Embryonic facial prominence (tissue), 1 donor: ENCODE data around the gene PHKA1.
A peak's percentile ranks its signal among the peaks of the same experiment; 100 is the strongest.
"Not testable (repeated sequence)": the region's sequence is repeated elsewhere in the genome, so short reads cannot be mapped to it uniquely, and the experiment has no call there.

ENCODE experiments used
- DNase-seq: peaks from one replicate; pipeline ENCODE4 v3.0.0-alpha.2; 2016; ENCODE audit errors: extremely low spot score

Gene PHKA1

DNA sequence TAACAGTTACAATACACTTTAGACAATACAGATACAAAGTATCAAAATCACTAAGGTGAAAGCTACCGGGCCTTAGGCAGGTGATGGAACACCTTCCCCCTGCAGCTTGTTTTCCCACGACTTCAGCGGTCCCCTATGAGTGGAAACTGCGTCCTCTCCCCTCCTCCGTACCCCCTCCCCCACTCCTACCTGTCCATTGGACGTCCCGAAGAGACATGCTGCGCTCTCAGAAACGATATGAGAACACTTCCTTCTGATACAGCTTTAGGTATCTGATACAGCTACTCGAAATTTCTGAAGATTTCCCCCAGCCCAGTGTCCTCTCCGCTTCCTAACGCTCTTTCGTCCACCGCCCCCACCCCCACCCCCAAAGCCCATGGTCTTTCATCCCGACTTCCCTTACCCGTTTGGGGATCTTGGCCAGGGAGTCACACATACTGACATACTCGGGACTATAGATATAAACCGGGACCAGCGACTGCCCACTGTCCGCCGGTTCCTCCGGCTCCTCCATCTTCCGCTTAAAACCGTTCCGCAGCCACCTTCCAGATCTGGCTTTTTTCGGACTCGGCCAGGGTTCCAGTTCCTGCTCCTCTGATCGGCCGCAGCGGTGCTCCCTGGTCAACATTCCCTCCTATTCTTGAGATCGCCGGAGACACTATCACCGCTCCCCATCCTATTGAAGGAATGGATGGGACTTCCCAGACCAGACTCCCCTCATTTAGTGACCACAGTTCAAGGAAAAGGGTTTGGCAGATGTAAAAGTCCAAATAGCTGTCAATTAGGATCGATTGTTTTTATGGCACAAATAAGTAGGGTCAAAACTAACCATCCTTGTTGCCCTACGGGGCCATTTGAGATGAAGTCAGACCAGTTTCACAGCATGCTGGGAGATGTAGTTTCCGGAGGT lies 141.6 kb downstream of the PHKA1 start, which contains the start of gene HDAC8:
TSS of gene HDAC8 (minus strand) at position 596 of the 910 bp plus-strand sequence. CDS start at position 514, 82 bp downstream.
- peak; percentile 38 for DNase-seq

- no peak for DNase-seq
Measured at GRCh38 chrX:72569786-72570185, 144.3 kb downstream of the PHKA1 start.

- DNase-seq = no peak
Measured at GRCh38 chrX:72568406-72569092, 145.6 kb downstream of the PHKA1 start.

GRCh38 chrX:72566448-72566847 lies 147.7 kb downstream of the PHKA1 start:
- DNase-seq = no peak

DNA sequence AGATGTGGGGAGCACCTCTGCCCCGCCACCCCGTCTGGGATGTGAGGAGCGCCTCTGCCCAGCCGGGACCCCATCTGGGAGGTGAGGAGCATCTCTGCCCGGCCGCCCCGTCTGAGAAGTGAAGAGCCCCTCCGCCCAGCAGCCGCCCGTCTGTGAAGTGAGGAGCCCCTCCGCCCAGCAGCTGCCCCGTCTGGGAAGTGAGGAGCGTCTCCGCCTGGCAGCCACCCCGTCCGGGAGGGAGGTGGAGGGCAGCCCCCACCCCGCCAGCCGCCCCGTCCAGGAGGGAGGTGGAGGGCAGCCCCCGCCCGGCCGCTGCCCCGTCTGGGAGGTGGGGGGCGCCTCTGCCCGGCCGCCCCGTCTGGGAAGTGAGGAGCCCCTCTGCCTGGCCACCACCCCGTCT lies 154.5 kb downstream of the PHKA1 start:
- DNase-seq = not testable (repeated sequence)

DNA sequence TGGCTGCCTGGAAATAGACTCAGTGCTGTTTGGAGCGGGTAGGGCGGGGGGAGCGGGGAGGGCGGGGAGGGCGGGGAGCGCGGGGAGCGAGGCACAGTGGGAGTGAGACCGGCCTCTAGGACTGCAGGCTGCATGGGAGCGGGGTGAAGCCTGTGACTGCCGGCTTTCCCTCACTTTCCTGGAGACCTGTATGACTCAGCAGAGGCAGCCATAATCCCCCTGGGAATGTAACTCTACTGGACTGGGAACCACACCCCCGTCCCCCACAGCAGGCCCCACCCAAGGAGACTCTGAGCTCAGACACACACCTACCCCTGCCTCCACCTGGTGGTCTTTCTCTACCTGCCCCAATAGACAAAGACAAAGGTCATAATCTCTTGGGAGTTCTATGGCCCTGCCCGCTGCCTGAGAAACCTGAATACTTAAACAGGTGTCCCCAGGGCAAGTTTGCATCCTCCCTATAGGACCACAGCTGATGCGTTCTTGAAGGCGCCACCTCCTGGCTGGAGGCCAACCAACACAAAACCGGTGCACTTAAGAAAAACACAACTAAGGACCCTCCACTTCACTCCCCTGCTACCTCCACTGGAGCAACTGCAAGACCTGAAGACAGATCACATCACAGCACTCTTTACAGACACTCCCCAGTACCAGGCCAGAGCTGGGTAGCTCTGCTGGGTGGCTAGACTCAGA lies 159.5 kb downstream of the PHKA1 start:
- no peak for DNase-seq

DNA sequence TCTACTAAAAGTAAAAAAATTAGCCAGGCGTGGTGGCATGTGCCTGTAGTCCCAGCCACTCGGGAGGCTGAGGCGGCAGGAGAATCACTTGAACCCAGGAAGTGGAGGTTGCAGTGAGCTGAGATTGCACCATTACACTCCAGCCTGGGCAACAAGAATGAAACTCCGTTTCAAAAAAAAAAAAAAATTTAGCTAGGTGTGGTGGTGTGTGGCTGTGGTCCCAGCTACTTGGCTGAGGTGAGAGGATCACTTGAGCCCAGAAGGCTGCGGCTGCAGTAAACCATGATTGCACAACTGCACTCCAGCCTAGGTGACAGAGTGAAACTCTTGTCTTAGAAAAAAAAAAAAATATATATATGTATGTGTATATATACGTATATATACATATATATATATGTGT lies 161.7 kb downstream of the PHKA1 start:
- not testable (repeated sequence) for DNase-seq

- no peak for DNase-seq
Measured at GRCh38 chrX:72545990-72546389, 168.1 kb downstream of the PHKA1 start.

- DNase-seq = peak; percentile 12
Measured at GRCh38 chrX:72540318-72540717, 173.8 kb downstream of the PHKA1 start.

DNA sequence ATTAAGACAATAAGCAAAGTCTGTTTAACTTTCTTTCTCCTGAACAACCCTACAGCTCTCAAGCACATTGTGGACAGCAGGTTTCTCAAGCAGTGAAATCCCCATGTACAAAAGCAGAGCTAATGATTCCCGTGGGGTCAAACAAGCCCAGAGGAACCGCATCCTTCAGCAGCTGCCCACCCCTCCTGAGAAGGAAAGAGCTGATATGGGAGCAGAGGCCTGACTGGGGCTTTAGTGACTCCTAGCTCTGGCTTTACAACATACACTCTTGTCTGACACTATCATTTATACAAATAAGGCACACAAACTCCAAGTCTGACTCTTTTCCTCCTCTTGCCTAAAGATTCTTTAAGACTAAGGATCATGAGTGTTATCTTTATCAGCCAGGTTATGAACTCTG lies 174.3 kb downstream of the PHKA1 start:
- DNase-seq = no peak

DNA sequence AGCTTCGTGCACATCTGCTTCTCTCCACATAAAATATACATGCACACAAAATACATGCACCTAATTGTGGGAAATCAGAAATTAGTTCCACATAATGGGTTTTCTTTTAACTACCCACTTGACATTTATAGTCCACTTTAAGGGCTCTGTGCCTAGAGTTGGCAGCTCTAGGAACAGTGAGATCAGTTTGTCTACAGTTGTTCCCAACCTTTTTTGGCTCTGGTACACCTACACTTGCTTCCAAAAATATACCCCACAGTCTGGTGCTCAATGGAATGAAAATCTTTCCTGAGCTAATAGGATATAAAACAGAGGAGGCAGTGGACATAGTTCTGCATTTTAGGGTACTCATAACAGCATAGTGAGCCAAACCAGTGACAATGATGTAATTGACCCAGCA lies 177.6 kb downstream of the PHKA1 start:
- DNase-seq = no peak

- no peak for DNase-seq
Measured at GRCh38 chrX:72532366-72532765, 181.7 kb downstream of the PHKA1 start.
